Measurements from ENCODE around the gene RLBP1. TPM values are rescaled to one million over a fixed set of nuclear protein-coding genes. Genes with fewer than 3 reads are reported as not detected.
"Not testable (repeated sequence)": the region's sequence is repeated elsewhere in the genome, so short reads cannot be mapped to it uniquely, and the experiment has no call there.

RLBP1 gene
- total RNA-seq, 1 donor from 2014 or later: not detected

GRCh38 chr15:89243046-89243690 lies 21.8 kb upstream of the RLBP1 start:
- DNase-seq (ENCODE audit: low spot score, unreplicated experiment): no peak
- H3K36me3 Mint-ChIP-seq (ENCODE audit: insufficient read depth): peaks cover 6% of the 10 kb centered on the region
- peak overlapping the region; percentile 25 for H3K27ac Mint-ChIP-seq
- peaks cover 4% of the 10 kb centered on the region for H3K9me3 Mint-ChIP-seq (ENCODE audit: low read depth)
- H3K4me3 Mint-ChIP-seq (ENCODE audit: low read depth): peak overlapping the region; percentile 85
- H3K27me3 Mint-ChIP-seq: no peaks in the 10 kb centered on the region
- peaks cover 15% of the 10 kb centered on the region for H3K4me1 Mint-ChIP-seq (ENCODE audit: low read depth)
- no peak for TF ChIP-seq CTCF (IDR thresholded peaks at IDR 0.05; ENCODE audit: unreplicated experiment)

DNA sequence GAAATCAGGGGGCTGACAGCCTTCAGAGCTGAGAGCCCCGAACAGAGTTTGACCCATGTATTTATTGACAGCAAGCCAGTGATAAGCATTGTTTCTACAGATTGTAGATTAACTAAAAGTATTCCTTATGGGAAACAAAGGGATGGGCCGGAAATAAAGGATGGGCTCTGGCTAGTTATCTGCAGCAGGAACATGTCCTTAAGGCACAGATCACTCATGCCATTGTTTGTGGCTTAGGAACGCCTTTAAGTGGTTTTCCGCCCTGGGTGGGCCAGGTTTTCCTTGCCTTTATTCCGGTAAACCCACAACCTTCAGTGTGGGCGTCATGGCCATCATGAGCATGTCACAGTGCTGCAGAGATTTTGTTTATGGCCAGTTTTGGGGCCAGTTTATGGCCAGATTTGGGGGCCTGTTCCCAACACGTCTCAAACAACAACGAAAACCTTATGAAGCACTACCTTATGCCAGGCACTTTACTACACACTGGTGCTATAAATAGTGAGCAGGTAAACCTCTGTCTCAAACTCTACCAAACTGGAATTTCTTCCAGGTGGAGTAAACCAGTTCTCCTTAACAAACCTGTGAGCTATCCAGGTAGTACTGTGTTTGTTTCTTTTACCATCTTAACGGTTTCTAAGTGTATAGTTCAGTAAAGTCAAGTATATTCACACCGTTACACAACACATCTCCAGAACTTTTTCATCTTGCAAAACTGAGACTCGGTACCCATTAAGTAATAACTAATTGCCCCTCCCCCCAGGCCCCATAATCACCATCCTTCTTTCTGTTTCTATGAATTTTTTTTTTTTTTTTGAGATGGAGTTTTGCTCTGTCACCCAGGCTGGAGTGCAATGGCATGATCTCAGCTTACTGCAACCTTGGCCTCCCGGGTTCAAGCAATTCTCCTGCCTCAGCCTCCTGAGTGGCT lies 18.8 kb upstream of the RLBP1 start:
- H3K4me3 Mint-ChIP-seq (ENCODE audit: low read depth); H3K27me3 Mint-ChIP-seq; H3K27ac Mint-ChIP-seq: not testable (repeated sequence)

DNA sequence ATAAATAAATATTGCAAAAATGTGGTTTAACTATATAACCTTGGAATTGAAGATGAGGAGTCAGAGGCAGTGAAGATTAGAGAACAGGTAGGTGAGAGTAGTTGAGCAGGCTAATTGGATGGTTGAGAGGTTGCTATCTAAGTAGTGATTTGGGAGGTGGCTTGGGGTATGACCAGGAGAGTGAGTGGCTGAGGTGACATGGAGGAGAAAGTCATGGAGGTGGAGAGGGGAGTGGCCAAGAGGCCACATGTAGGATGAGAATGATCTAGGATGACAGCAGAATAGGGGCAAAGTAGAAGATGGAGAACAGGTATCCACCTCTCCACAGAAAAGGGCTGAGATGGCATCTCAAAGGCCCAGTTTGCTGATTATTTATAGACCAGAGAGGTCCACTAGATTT lies 10.5 kb upstream of the RLBP1 start:
- DNase-seq (ENCODE audit: low spot score, unreplicated experiment): no peak
- Mint-ChIP-seq H3K4me3 (ENCODE audit: low read depth) (no peak overlapping the region), H3K27ac (no peak overlapping the region), H3K27me3 (peaks cover 24% of the 10 kb centered on the region), H3K4me1 (ENCODE audit: low read depth) (no peaks in the 10 kb centered on the region), H3K36me3 (ENCODE audit: insufficient read depth) (no peaks in the 10 kb centered on the region), H3K9me3 (ENCODE audit: low read depth) (no peaks in the 10 kb centered on the region)
- TF ChIP-seq CTCF (IDR thresholded peaks at IDR 0.05; ENCODE audit: unreplicated experiment): no peak

More for the DNA sequence above, 18.8 kb upstream of the RLBP1 start:
- H3K9me3 Mint-ChIP-seq (ENCODE audit: low read depth); H3K4me1 Mint-ChIP-seq (ENCODE audit: low read depth); H3K36me3 Mint-ChIP-seq (ENCODE audit: insufficient read depth); DNase-seq (ENCODE audit: low spot score, unreplicated experiment): not testable (repeated sequence)

DNA sequence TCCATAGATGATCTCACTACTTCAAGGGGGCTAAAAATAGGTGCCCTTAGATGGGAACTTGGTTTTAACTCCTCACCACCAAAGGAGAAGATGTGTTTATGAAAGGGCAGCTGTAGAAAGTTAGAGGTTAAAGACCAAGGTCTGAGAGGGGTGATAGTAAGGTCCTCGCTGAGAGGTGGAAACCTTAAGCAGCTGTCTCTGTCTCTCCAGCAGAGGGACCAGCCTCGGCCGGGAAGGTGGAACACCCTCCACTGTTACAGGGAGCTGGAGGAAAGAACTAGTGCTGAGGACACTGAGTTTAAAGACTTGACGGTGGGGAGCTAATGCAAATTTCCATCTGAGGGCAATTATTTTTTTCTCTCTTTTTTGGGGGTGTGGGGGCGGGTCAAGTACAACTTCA lies 8.9 kb upstream of the RLBP1 start:
- DNase-seq (ENCODE audit: low spot score, unreplicated experiment): no peak
- Mint-ChIP-seq H3K27ac (no peak overlapping the region), H3K4me1 (ENCODE audit: low read depth) (no peaks in the 10 kb centered on the region), H3K9me3 (ENCODE audit: low read depth) (no peaks in the 10 kb centered on the region), H3K4me3 (ENCODE audit: low read depth) (no peak overlapping the region), H3K27me3 (peaks cover 22% of the 10 kb centered on the region), H3K36me3 (ENCODE audit: insufficient read depth) (no peaks in the 10 kb centered on the region)
- no peak for TF ChIP-seq CTCF (IDR thresholded peaks at IDR 0.05; ENCODE audit: unreplicated experiment)

GRCh38 chr15:89227425-89227824 lies 6.0 kb upstream of the RLBP1 start:
- TF ChIP-seq CTCF (IDR thresholded peaks at IDR 0.05; ENCODE audit: unreplicated experiment): no peak
- peaks cover 19% of the 10 kb centered on the region for H3K27me3 Mint-ChIP-seq
- no peak for DNase-seq (ENCODE audit: low spot score, unreplicated experiment)
- H3K4me1 Mint-ChIP-seq (ENCODE audit: low read depth): no peaks in the 10 kb centered on the region
- H3K27ac Mint-ChIP-seq: no peak overlapping the region
- no peaks in the 10 kb centered on the region for H3K36me3 Mint-ChIP-seq (ENCODE audit: insufficient read depth)
- H3K9me3 Mint-ChIP-seq (ENCODE audit: low read depth): no peaks in the 10 kb centered on the region
- no peak overlapping the region for H3K4me3 Mint-ChIP-seq (ENCODE audit: low read depth)

Measured in progenitor cell of endocrine pancreas (in vitro differentiated cells).